Activated B cell treated with CpG ODN at 0.5 μM for 24 hours (primary cell): Measurements from ENCODE around the gene RBBP8NL. TPM values are rescaled to one million over a fixed set of nuclear protein-coding genes. Genes with fewer than 3 reads are reported as not detected.

Experiments
- ATAC-seq: fragments of 200-7000 bp; cut with Tn5 transposase; one replicate; pipeline ENCODE4 v1.10.0; 2021; ENCODE audit warnings: low read depth, mild to moderate bottlenecking, moderate library complexity
- CTCF ChIA-PET: fragments of 350-600 bp; sonication (Branson Sonifier 250); formaldehyde crosslinking; loops from one replicate; lab custom pipeline; 2021; ENCODE audit warnings: antibody characterized with exemption; lab: Charles Lee
- POLR2A ChIA-PET: fragments of 350-600 bp; sonication (Branson Sonifier 250); formaldehyde crosslinking; loops from one replicate; lab custom pipeline; 2021; ENCODE audit warnings: antibody characterized with exemption; lab: Charles Lee
- DNase-seq: peaks from one replicate; pipeline ENCODE4 v3.0.0; 2022
- H3K27ac Mint-ChIP-seq: one replicate; pipeline ENCODE4 v1.8.0; 2020; ENCODE audit warnings: mixed read lengths
- H3K27me3 Mint-ChIP-seq: one replicate; pipeline ENCODE4 v1.8.0; 2021; ENCODE audit warnings: mixed read lengths
- H3K36me3 Mint-ChIP-seq: one replicate; pipeline ENCODE4 v1.8.0; 2021; ENCODE audit warnings: low read depth, mixed read lengths
- H3K4me1 Mint-ChIP-seq: one replicate; pipeline ENCODE4 v1.8.0; 2021; ENCODE audit warnings: mixed read lengths
- H3K4me3 Mint-ChIP-seq: one replicate; pipeline ENCODE4 v1.8.0; 2020; ENCODE audit warnings: mild to moderate bottlenecking, mixed read lengths
- H3K9me3 Mint-ChIP-seq: one replicate; pipeline ENCODE4 v1.8.0; 2020; ENCODE audit warnings: mixed read lengths
- CTCF ChIP-seq: fragments of 200-600 bp; IDR thresholded peaks from one replicate; pipeline ENCODE4 v1.8.0; 2022; ENCODE audit warnings: antibody characterized with exemption, mild to moderate bottlenecking
- intact Hi-C: fragments of 100-400 bp; cut with micrococcal nuclease; formaldehyde crosslinking; loops from one replicate; pipeline ENCODE4 v1.15.1; 2024
- total RNA-seq: library from RNA; stranded (reverse); gene quantifications from 2 replicates; pipeline ENCODE4 v1.2.3, GENCODE V29; 2022

The RBBP8NL gene
- total RNA-seq, 1 donor from 2014 or later: not detected

GRCh38 chr20:62474604-62475026 lies 47.3 kb upstream of the RBBP8NL start:
- intact Hi-C loops: no loop called here
- Mint-ChIP-seq H3K27ac (no peak overlapping the region), H3K36me3 (no peaks in the 10 kb centered on the region), H3K9me3 (no peaks in the 10 kb centered on the region), H3K4me3 (no peak overlapping the region), H3K4me1 (peaks cover 9% of the 10 kb centered on the region), H3K27me3 (peaks cover 40% of the 10 kb centered on the region)
- no peak for ATAC-seq
- no peak for TF ChIP-seq CTCF
- ChIA-PET POLR2A (no interaction called here), CTCF (no interaction called here)
- DNase-seq: no peak

- Mint-ChIP-seq H3K4me1 (peaks cover 9% of the 10 kb centered on the region), H3K9me3 (no peaks in the 10 kb centered on the region), H3K27me3 (peaks cover 40% of the 10 kb centered on the region), H3K36me3 (no peaks in the 10 kb centered on the region), H3K27ac (no peak overlapping the region), H3K4me3 (no peak overlapping the region)
- intact Hi-C loops: no loop called here
- DNase-seq: no peak
- ChIA-PET POLR2A (interaction anchor here (0.6 kb wide), 1 partner anchor 174 kb away, joined by 3 read pairs; no protein-coding TSS in a partner anchor), CTCF (no interaction called here)
- no peak for ATAC-seq
- TF ChIP-seq CTCF: no peak
Observed at GRCh38 chr20:62473717-62474603, 46.6 kb upstream of the RBBP8NL start.

GRCh38 chr20:62472941-62473585 lies 45.7 kb upstream of the RBBP8NL start:
- Mint-ChIP-seq H3K27me3 (peaks cover 33% of the 10 kb centered on the region), H3K4me1 (peaks cover 9% of the 10 kb centered on the region), H3K4me3 (no peak overlapping the region), H3K9me3 (no peaks in the 10 kb centered on the region), H3K36me3 (no peaks in the 10 kb centered on the region), H3K27ac (no peak overlapping the region)
- ATAC-seq: no peak
- ChIA-PET CTCF (no interaction called here), POLR2A (interaction anchor here (0.6 kb wide), 1 partner anchor 173 kb away, joined by 3 read pairs; no protein-coding TSS in a partner anchor)
- intact Hi-C loops: no loop called here
- TF ChIP-seq CTCF: no peak
- no peak for DNase-seq

GRCh38 chr20:62472138-62472940 lies 45.0 kb upstream of the RBBP8NL start:
- ChIA-PET CTCF (no interaction called here), POLR2A (interaction anchor here (1.0 kb wide), 1 partner anchor 323 kb away, joined by 4 read pairs; no protein-coding TSS in a partner anchor)
- H3K4me1 Mint-ChIP-seq: peaks cover 7% of the 10 kb centered on the region
- H3K4me3 Mint-ChIP-seq: no peak overlapping the region
- intact Hi-C loops: no loop called here
- ATAC-seq (no peak), DNase-seq (no peak)
- no peak for TF ChIP-seq CTCF
- no peaks in the 10 kb centered on the region for H3K36me3 Mint-ChIP-seq
- H3K27me3 Mint-ChIP-seq: peaks cover 27% of the 10 kb centered on the region
- H3K9me3 Mint-ChIP-seq: no peaks in the 10 kb centered on the region
- no peak overlapping the region for H3K27ac Mint-ChIP-seq
